HEK293T (cell line): ENCODE measurements around the gene SETSIP.
A peak's percentile ranks its signal among the peaks of the same experiment; 100 is the strongest.

ENCODE experiments used
- ARNT ChIP-seq: fragments of 450-650 bp; IDR thresholded peaks from 2 replicates; pipeline ENCODE4 v1.6.1; 2017; ENCODE audit warnings: mild to moderate bottlenecking
- CTBP1 ChIP-seq: fragments of 450-650 bp; IDR thresholded peaks from 2 replicates; pipeline ENCODE4 v1.6.1; 2016; ENCODE audit warnings: borderline replicate concordance
- ELF4 ChIP-seq: fragments of 450-650 bp; IDR thresholded peaks from 2 replicates; pipeline ENCODE4 v1.6.1; 2017; ENCODE audit warnings: antibody characterized with exemption
- FOXA1 ChIP-seq: fragments of 450-650 bp; IDR thresholded peaks from 2 replicates; pipeline ENCODE4 v1.6.1; 2016; ENCODE audit warnings: mild to moderate bottlenecking
- FOXM1 ChIP-seq: fragments of 450-650 bp; IDR thresholded peaks from 2 replicates; pipeline ENCODE4 v1.6.1; 2017; ENCODE audit warnings: mild to moderate bottlenecking, borderline replicate concordance
- HDGF ChIP-seq: fragments of 450-650 bp; IDR thresholded peaks from 2 replicates; pipeline ENCODE4 v1.6.1; 2017; ENCODE audit warnings: antibody characterized with exemption, borderline replicate concordance
- L3MBTL2 ChIP-seq: fragments of 450-650 bp; conservative IDR thresholded peaks from 2 replicates; pipeline ENCODE4 v1.6.1; 2016; ENCODE audit warnings: mild to moderate bottlenecking
- LEF1 ChIP-seq: fragments of 450-650 bp; IDR thresholded peaks from 2 replicates; pipeline ENCODE4 v1.6.1; 2017; ENCODE audit warnings: mild to moderate bottlenecking, borderline replicate concordance
- NFRKB ChIP-seq: fragments of 450-650 bp; IDR thresholded peaks from 2 replicates; pipeline ENCODE4 v1.6.1; 2016; ENCODE audit warnings: mild to moderate bottlenecking, moderate library complexity
- PKNOX1 ChIP-seq: fragments of 450-650 bp; IDR thresholded peaks from 2 replicates; pipeline ENCODE4 v1.6.1; 2016
- SP1 ChIP-seq: fragments of 450-650 bp; IDR thresholded peaks from 2 replicates; pipeline ENCODE4 v1.6.1; 2017
- SUZ12 ChIP-seq: fragments of 450-650 bp; IDR thresholded peaks from 2 replicates; pipeline ENCODE4 v1.6.1; 2016; ENCODE audit warnings: mild to moderate bottlenecking

GRCh38 chr1:92087542-92087941 lies 12.3 kb upstream of the SETSIP start:
- no peak for TF ChIP-seq FOXA1
- no peak for TF ChIP-seq L3MBTL2
- no peak for TF ChIP-seq LEF1
- TF ChIP-seq NFRKB = no peak
- TF ChIP-seq ELF4 = no peak
- TF ChIP-seq FOXM1 = no peak
- TF ChIP-seq HDGF = no peak
- no peak for TF ChIP-seq SUZ12
- no peak for TF ChIP-seq SP1
- TF ChIP-seq CTBP1 = peak; percentile 56; the same call in 1 of the 2 replicates
- TF ChIP-seq PKNOX1 = peak; percentile 45; the same call in 1 of the 2 replicates
- TF ChIP-seq ARNT = no peak
